ENCODE measurements around the gene WNK2.

DNA sequence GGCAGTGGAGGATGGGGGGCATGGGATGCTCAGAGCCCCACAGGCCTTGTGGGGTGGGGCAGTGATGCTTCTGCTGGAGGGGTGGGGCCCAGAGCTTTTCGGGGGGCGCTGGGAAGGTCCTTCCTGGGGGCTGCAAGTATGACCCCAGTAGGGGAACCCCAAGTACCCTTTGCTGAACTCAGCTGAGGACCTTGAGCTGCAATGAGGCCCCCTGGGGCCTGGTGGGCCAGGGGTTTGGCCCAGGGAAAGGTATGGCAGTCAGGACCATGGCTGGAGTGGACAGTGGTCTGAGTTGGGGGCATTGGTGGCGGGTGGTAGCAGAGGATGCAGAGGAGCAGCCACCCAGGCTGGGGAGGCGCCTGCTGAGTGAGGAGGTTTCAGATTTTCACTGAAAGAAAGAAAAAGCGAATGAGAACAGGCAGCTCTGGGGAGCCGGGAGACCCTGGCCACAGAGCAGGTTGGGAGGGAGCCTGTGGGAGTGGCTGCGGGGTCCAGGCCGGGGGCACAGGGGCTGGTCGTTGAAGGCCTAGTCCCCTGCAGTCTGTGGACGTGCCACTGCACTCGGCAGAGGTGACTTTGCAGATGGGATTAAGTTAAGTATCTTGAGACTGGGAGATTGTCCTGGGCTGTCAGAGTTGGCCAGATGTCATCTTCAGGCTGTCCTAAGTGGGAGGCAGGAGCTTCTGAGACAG is 19.2 kb downstream of the WNK2 start:
- TF ChIP-seq, protein P1, sequence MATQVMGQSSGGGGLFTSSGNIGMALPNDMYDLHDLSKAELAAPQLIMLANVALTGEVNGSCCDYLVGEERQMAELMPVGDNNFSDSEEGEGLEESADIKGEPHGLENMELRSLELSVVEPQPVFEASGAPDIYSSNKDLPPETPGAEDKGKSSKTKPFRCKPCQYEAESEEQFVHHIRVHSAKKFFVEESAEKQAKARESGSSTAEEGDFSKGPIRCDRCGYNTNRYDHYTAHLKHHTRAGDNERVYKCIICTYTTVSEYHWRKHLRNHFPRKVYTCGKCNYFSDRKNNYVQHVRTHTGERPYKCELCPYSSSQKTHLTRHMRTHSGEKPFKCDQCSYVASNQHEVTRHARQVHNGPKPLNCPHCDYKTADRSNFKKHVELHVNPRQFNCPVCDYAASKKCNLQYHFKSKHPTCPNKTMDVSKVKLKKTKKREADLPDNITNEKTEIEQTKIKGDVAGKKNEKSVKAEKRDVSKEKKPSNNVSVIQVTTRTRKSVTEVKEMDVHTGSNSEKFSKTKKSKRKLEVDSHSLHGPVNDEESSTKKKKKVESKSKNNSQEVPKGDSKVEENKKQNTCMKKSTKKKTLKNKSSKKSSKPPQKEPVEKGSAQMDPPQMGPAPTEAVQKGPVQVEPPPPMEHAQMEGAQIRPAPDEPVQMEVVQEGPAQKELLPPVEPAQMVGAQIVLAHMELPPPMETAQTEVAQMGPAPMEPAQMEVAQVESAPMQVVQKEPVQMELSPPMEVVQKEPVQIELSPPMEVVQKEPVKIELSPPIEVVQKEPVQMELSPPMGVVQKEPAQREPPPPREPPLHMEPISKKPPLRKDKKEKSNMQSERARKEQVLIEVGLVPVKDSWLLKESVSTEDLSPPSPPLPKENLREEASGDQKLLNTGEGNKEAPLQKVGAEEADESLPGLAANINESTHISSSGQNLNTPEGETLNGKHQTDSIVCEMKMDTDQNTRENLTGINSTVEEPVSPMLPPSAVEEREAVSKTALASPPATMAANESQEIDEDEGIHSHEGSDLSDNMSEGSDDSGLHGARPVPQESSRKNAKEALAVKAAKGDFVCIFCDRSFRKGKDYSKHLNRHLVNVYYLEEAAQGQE (IDR thresholded peaks at IDR 0.05; ENCODE audit: insufficient replicate concordance, low read depth): no peak
- TF ChIP-seq, protein P2, sequence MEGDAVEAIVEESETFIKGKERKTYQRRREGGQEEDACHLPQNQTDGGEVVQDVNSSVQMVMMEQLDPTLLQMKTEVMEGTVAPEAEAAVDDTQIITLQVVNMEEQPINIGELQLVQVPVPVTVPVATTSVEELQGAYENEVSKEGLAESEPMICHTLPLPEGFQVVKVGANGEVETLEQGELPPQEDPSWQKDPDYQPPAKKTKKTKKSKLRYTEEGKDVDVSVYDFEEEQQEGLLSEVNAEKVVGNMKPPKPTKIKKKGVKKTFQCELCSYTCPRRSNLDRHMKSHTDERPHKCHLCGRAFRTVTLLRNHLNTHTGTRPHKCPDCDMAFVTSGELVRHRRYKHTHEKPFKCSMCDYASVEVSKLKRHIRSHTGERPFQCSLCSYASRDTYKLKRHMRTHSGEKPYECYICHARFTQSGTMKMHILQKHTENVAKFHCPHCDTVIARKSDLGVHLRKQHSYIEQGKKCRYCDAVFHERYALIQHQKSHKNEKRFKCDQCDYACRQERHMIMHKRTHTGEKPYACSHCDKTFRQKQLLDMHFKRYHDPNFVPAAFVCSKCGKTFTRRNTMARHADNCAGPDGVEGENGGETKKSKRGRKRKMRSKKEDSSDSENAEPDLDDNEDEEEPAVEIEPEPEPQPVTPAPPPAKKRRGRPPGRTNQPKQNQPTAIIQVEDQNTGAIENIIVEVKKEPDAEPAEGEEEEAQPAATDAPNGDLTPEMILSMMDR (IDR thresholded peaks at IDR 0.05; ENCODE audit: insufficient read depth, low read length): no peak
- TF ChIP-seq SPI1 (IDR thresholded peaks at IDR 0.05; ENCODE audit: borderline replicate concordance, low read depth) (no peak), POLR2AphosphoS5 (IDR thresholded peaks at IDR 0.05; ENCODE audit: low read depth) (no peak)

Measured in HL-60 (cell line).